GM21737 (cell line): ENCODE measurements around the gene FAM200C.

Experiments used
- ATAC-seq: cut with Tn5 transposase; IDR thresholded peaks from one replicate; pipeline ENCODE4 v1.9.1; 2021; ENCODE audit warnings: mild to moderate bottlenecking, moderate library complexity; ENCODE audit not compliant: unreplicated experiment

FAM200C gene

GRCh38 chr5:160420331-160420610 is 20.4 kb upstream of the FAM200C start:
- ATAC-seq, result no peak

GRCh38 chr5:160419458-160420330 is 19.8 kb upstream of the FAM200C start:
- peak; percentile 29 for ATAC-seq

DNA sequence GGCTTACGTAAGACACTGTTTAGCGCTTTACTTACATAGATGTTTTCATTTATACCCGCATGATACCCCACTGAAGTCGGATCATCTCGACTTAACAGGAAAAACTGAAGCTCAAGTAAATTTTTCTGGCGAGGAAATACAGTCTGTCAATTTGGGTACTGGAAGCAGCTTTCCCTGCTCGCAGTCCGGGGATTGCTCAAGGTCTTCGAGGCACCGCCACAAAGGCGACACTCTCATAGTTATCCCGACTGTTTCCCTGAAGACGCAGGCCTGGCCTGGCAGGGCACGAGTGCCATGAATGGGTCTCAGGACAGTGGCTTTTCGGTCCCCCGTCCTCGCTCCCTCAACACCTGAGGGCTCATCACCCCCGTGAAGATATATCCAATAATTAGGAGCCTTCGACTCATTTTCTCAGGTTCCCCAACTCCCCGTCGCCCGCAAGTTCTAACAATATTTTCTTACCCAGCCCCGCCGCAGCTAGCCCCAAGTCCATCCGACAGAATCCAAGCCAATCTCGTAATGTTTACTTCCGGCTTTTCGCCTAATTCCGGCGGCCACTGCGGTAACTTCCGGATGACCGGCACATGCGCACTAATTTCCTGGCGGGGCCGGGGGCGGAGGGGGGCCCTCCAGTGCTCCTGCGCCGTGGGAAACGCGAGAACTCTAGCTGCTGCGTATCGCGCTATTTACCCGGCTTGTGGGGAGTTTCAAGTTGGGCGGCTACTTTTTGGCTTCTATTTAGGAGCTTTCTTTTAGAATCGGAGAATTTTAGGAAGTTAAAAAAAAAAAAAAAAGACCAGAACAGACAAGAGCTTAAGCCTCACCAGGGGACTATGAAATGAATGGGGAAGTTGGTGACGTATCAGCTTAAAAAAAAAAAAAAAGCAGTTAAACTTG is 19.0 kb upstream of the FAM200C start, which contains the start of gene SLU7:
Gene SLU7 (minus strand): TSS at position 521 of the 897 bp plus-strand sequence. CDS start 3,787 bp downstream, outside the sequence.
- ATAC-seq, result peak; percentile 62

DNA sequence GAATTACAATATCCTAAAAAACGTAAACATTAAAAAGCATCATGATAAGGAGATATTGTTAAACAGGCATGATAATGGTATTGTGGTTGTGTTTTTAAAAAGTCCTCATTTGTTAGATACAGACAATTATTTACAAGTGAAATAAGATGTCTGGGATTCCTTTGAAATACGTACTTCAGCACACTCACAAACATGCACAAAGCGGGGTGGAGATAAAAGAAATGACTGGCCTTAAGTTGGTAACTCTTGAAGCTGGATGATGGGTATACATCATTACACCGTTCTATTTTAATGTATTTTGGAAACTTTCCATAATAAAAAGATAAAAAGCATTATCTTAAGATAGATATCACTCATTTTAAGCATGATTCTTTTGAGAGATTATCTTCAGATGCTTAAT is 1.0 kb downstream of the FAM200C start:
- ATAC-seq, result no peak

- ATAC-seq, result no peak
Measured at GRCh38 chr5:160397492-160397891, 2.4 kb downstream of the FAM200C start.

DNA sequence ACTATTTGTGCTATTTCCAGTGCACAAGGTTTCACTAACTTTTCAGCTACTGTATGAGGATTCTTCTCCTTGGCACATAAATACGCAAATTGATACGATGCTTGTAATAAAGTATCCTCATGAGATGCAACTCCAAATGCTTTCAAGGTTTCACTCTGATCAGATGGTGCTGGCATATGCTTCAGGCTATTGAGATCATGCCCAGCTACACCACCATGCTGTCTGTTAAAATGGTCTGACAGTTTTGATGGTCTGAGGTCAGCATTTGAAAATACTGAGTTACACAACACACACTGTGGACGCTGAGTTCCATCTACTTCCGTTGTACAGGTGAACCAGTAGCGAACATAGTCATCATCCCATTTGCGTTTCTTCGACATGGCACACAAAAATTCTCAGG is 4.7 kb downstream of the FAM200C start:
- no peak for ATAC-seq

DNA sequence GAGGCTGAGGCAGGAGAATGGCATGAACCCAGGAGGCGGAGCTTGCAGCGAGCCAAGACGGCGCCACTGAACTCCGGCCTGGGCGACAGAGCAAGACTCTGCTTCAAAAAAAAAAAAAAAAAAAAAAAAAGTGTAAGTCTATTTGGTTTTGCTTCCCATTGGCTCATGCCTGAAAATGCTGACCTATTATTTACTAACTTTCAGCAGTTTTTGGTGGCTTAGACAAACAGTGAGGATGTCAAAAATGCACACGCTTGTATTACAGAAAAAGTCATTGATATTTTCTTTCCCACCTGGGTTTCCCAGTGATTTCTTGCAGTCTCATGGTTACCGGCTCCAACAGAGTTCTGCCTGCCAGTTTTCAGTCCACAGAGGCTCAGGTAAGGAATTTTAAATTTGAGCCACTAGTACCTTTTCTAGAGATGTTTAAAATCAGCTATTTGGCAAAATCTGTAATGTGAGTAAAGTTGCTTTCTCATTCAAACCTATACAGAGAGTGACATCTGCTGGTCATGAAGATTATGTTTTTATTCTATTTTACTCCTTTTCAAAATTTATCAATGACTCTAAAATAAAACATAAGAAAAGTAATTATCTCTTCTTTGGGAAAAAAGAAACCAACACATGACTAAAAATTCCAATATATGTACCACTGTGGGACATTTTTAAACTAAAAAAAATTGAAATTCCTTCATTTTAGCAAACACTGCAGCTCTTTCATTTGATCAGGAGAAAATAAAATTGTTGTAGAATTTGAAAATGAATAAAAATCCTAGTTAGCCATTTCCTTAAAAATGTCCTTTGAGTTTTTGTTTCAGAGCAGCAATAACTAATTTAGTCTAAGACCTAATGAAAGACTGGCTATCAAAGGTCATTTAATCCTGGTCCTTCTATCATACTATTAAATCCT is 8.8 kb downstream of the FAM200C start:
- ATAC-seq, result no peak

DNA sequence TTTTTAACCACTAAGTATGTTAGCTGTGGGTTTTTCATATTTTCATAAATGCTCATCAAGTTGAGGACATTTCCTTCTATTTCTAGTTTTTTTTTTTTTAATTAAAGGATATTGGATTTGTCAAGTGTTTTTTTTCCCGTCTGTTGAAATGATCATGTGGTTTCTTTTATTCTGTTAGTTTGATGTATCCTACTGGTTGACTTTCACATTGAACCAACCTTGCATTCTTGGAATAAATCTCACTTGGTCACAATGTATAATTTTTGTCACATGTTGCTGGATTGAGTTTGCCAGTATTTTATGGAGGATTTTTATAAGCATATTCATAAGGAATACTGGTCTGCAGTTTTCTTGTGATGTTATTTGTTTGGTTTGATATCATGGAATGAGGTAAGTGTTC is 12.4 kb downstream of the FAM200C start:
- ATAC-seq, result no peak

- no peak for ATAC-seq
Measured at GRCh38 chr5:160385496-160385895, 14.4 kb downstream of the FAM200C start.

GRCh38 chr5:160384681-160385080 is 15.2 kb downstream of the FAM200C start:
- ATAC-seq, result no peak

DNA sequence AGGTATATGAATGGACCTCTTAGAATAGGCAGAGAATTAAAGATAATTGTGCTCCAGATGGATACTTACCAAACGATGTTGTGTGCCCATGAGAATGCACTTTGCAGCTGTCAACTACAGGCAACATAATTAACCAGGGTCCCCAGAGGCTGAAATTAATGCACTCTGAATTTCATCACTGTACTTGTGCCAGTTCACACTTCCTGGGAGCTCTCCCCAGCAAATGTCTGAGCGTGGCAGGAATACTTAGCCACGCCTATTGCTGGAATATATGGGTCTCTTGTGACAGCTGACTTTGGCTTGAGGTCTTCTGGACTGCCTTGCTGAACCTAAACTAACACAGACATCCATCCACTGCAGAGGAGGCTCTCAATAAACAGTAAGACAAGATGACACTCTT is 17.5 kb downstream of the FAM200C start:
- no peak for ATAC-seq

DNA sequence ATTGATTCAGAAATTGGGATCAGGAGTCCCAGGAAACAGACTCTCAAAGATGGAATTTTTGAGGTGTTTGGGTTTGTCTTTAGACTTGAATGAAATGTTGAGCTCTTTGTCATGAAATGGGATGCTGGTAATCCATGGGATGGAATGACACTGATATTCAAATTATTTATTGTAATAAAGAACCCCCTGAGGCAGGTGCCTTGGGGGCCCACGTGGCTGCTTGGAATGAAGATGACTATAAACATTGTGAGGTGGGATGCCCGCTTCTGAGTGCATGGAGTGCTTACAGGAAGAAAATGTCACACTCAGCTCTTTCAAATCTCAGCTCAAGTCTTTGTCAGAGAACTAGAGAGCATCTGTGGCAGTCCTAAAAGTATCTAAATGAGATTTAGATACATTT is 19.8 kb downstream of the FAM200C start:
- ATAC-seq, result no peak

DNA sequence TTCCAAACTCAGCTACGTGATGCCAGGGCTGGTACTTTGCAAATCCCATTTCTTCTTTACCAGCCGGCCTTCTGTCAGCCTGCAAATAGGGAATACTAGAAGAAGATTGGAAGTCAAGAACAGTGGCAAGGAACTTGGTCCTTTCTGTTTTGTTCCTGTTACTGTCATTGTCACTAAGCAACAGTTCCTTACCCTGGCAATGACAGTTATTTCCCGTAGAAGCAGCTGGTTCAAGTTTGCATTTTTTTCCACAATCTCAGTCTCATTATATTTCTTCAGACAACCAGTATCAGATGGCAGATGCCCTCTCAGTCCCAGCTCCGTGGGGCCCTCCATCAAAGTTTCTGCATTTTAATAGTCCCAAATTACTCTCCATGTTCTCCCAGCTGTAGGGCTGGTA is 20.3 kb downstream of the FAM200C start:
- no peak for ATAC-seq

DNA sequence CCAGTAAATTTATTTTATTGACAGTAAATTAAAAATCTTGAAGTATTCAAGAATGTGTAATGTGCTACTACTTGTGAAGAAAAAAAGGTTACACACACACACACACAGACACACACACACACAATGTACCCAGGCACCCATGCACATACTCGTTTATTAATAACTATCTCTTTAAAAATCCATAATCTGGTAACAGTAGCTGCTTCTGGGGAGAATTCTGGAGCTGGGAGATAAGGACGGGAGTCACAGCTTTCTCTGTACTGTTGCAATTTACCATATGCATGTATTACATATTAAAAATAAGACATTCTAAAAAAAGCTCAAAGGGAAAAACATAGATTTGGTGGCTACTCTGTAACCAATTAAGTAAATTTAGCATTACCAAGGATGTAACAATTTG is 21.5 kb downstream of the FAM200C start:
- no peak for ATAC-seq

GRCh38 chr5:160377651-160378050 is 22.2 kb downstream of the FAM200C start:
- ATAC-seq, result no peak

DNA sequence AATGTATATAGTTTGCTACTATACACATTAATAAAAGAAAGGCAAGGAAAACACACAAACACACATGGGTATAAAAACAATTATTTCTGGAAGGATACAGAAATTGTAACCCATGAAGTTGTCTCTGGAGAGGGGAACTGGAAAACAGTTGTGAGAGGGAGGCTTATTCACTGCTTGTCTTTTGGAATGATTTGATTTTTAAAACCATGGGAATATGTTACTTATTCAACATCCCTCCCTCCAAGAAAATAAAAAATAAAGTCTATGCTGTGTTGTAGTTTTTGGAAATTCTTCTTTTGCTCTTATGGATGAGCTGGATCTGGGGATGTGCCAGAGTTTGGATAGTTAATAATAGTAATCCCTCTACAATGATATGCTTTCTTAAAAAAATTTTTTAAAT is 23.4 kb downstream of the FAM200C start:
- no peak for ATAC-seq

- no peak for ATAC-seq
Measured at GRCh38 chr5:160375701-160376100, 24.2 kb downstream of the FAM200C start.

GRCh38 chr5:160375166-160375565 is 24.7 kb downstream of the FAM200C start:
- ATAC-seq, result no peak

- no peak for ATAC-seq
Measured at GRCh38 chr5:160371294-160371693, 28.6 kb downstream of the FAM200C start.

- no peak for ATAC-seq
Measured at GRCh38 chr5:160370713-160371034, 29.2 kb downstream of the FAM200C start.
